ENCODE results near the gene CDADC1. TPM values are rescaled to one million over a fixed set of nuclear protein-coding genes. Genes with fewer than 3 reads are reported as not detected.

The CDADC1 gene
- total RNA-seq, 1 experiment from 2014 or later, result 4.0 TPM

DNA sequence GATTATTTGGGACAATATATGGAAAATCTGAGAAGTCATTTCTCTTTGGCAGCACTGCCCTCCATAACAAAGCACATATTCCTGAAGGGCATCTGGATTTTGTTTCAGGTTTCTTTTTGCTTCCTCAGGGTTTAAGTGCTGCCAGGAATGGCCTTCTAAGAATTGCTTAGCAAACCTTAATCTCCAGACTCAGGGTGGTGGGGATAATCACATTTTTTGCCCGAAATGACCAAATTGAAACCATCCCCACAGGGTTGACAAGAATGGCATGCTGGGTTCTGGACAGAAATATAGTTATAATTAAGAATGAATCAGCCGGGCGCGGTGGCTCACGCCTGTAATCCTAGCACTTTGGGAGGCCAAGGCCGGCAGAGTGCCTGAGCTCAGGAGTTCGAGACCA is 6.4 kb upstream of the CDADC1 start:
- TF ChIP-seq CBFB (CRISPR knock-in tag; IDR thresholded peaks at IDR 0.05; ENCODE audit: low read depth) (no peak), ETV6 (CRISPR knock-in tag; IDR thresholded peaks at IDR 0.05) (no peak), SOX15 (CRISPR knock-in tag; IDR thresholded peaks at IDR 0.05) (no peak), ZNF425 (CRISPR knock-in tag; conservative IDR thresholded peaks at IDR 0.05) (no peak), AR (CRISPR knock-in tag; IDR thresholded peaks at IDR 0.05) (no peak), CREB1 (CRISPR knock-in tag; IDR thresholded peaks at IDR 0.05) (no peak), GABPB1 (CRISPR knock-in tag; IDR thresholded peaks at IDR 0.05) (no peak), ATF1 (CRISPR knock-in tag; IDR thresholded peaks at IDR 0.05) (no peak), CREM (CRISPR knock-in tag; IDR thresholded peaks at IDR 0.05) (no peak), SP1 (CRISPR knock-in tag; conservative IDR thresholded peaks at IDR 0.05) (no peak), ZNF671 (CRISPR knock-in tag; IDR thresholded peaks at IDR 0.05) (no peak), TCF7 (CRISPR knock-in tag; IDR thresholded peaks at IDR 0.05; ENCODE audit: low read depth) (no peak), STAT6 (CRISPR knock-in tag; conservative IDR thresholded peaks at IDR 0.05; ENCODE audit: low read depth) (no peak)
- TF ChIP-seq, protein P1, sequence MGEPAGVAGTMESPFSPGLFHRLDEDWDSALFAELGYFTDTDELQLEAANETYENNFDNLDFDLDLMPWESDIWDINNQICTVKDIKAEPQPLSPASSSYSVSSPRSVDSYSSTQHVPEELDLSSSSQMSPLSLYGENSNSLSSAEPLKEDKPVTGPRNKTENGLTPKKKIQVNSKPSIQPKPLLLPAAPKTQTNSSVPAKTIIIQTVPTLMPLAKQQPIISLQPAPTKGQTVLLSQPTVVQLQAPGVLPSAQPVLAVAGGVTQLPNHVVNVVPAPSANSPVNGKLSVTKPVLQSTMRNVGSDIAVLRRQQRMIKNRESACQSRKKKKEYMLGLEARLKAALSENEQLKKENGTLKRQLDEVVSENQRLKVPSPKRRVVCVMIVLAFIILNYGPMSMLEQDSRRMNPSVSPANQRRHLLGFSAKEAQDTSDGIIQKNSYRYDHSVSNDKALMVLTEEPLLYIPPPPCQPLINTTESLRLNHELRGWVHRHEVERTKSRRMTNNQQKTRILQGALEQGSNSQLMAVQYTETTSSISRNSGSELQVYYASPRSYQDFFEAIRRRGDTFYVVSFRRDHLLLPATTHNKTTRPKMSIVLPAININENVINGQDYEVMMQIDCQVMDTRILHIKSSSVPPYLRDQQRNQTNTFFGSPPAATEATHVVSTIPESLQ (CRISPR knock-in tag; IDR thresholded peaks at IDR 0.05), result no peak
- TF ChIP-seq, protein P2, sequence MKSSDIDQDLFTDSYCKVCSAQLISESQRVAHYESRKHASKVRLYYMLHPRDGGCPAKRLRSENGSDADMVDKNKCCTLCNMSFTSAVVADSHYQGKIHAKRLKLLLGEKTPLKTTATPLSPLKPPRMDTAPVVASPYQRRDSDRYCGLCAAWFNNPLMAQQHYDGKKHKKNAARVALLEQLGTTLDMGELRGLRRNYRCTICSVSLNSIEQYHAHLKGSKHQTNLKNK (CRISPR knock-in tag; IDR thresholded peaks at IDR 0.05), result no peak
- ATAC-seq, result no peak
- POLR2A ChIA-PET, result no interaction called here
- Mint-ChIP-seq H3K9me3 (no peaks in the 10 kb centered on the region), H3K27me3 (ENCODE audit: low read depth) (peaks cover 12% of the 10 kb centered on the region; the same call in 1 of the 2 replicates), H3K4me3 (no peak overlapping the region), H3K4me1 (no peaks in the 10 kb centered on the region), H3K27ac (no peak overlapping the region), H3K36me3 (no peaks in the 10 kb centered on the region)
- DNase-seq (ENCODE audit: low spot score), result no peak
- CTCF ChIA-PET, result interaction anchor here (0.6 kb wide), 1 partner anchor 413 kb away, joined by 3 read pairs; no protein-coding TSS in a partner anchor

- TF ChIP-seq, protein P3, sequence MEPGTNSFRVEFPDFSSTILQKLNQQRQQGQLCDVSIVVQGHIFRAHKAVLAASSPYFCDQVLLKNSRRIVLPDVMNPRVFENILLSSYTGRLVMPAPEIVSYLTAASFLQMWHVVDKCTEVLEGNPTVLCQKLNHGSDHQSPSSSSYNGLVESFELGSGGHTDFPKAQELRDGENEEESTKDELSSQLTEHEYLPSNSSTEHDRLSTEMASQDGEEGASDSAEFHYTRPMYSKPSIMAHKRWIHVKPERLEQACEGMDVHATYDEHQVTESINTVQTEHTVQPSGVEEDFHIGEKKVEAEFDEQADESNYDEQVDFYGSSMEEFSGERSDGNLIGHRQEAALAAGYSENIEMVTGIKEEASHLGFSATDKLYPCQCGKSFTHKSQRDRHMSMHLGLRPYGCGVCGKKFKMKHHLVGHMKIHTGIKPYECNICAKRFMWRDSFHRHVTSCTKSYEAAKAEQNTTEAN (CRISPR knock-in tag; IDR thresholded peaks at IDR 0.05), result no peak
- TF ChIP-seq GABPB1 (CRISPR knock-in tag; IDR thresholded peaks at IDR 0.05), result no peak
- TF ChIP-seq MXD4 (CRISPR knock-in tag; IDR thresholded peaks at IDR 0.05; ENCODE audit: borderline replicate concordance), result no peak
- no peak for TF ChIP-seq IRF2 (CRISPR knock-in tag; IDR thresholded peaks at IDR 0.05; ENCODE audit: borderline replicate concordance, low read depth)
- TF ChIP-seq ZNF416 (CRISPR knock-in tag; IDR thresholded peaks at IDR 0.05), result no peak
- H3K4me1 Mint-ChIP-seq, result peaks cover 12% of the 10 kb centered on the region
- no peaks in the 10 kb centered on the region for H3K9me3 Mint-ChIP-seq
- CTCF ChIA-PET, result no interaction called here
- no peak for ATAC-seq
- H3K36me3 Mint-ChIP-seq, result no peaks in the 10 kb centered on the region
- H3K27me3 Mint-ChIP-seq (ENCODE audit: low read depth), result peaks cover 18% of the 10 kb centered on the region; the same call in 1 of the 2 replicates
- H3K4me3 Mint-ChIP-seq, result no peak overlapping the region
- H3K27ac Mint-ChIP-seq, result no peak overlapping the region
- POLR2A ChIA-PET, result no interaction called here
- DNase-seq (ENCODE audit: low spot score), result no peak
These were observed 2.6 kb upstream of the CDADC1 start for GRCh38 chr13:49245101-49245500.

Measured in WTC11 (cell line).